Measurements from ENCODE around the gene CD3D.

- TF ChIP-seq, protein P1, sequence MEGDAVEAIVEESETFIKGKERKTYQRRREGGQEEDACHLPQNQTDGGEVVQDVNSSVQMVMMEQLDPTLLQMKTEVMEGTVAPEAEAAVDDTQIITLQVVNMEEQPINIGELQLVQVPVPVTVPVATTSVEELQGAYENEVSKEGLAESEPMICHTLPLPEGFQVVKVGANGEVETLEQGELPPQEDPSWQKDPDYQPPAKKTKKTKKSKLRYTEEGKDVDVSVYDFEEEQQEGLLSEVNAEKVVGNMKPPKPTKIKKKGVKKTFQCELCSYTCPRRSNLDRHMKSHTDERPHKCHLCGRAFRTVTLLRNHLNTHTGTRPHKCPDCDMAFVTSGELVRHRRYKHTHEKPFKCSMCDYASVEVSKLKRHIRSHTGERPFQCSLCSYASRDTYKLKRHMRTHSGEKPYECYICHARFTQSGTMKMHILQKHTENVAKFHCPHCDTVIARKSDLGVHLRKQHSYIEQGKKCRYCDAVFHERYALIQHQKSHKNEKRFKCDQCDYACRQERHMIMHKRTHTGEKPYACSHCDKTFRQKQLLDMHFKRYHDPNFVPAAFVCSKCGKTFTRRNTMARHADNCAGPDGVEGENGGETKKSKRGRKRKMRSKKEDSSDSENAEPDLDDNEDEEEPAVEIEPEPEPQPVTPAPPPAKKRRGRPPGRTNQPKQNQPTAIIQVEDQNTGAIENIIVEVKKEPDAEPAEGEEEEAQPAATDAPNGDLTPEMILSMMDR (IDR thresholded peaks at IDR 0.05), result no peak
- TF ChIP-seq POLR2A (IDR thresholded peaks at IDR 0.05) (no peak), POLR2AphosphoS5 (IDR thresholded peaks at IDR 0.05) (no peak), EP300 (IDR thresholded peaks at IDR 0.05) (no peak)
These were observed 38.1 kb upstream of the CD3D start for GRCh38 chr11:118380571-118380970.
